Measurements from ENCODE around the gene RNF157.

Gene RNF157

GRCh38 chr17:76173474-76173873 is 66.8 kb downstream of the RNF157 start:
- Histone ChIP-seq H3K27ac (replicated peaks) (no peak overlapping the region), H3K27me3 (ENCODE audit: insufficient read depth, poor library complexity, severe bottlenecking) (no peaks in the 10 kb centered on the region), H3K4me3 (replicated peaks; ENCODE audit: insufficient read depth, low read length) (no peak overlapping the region)
- no peak for TF ChIP-seq GABPA (IDR thresholded peaks at IDR 0.05; ENCODE audit: low read depth)
- TF ChIP-seq, protein P1, sequence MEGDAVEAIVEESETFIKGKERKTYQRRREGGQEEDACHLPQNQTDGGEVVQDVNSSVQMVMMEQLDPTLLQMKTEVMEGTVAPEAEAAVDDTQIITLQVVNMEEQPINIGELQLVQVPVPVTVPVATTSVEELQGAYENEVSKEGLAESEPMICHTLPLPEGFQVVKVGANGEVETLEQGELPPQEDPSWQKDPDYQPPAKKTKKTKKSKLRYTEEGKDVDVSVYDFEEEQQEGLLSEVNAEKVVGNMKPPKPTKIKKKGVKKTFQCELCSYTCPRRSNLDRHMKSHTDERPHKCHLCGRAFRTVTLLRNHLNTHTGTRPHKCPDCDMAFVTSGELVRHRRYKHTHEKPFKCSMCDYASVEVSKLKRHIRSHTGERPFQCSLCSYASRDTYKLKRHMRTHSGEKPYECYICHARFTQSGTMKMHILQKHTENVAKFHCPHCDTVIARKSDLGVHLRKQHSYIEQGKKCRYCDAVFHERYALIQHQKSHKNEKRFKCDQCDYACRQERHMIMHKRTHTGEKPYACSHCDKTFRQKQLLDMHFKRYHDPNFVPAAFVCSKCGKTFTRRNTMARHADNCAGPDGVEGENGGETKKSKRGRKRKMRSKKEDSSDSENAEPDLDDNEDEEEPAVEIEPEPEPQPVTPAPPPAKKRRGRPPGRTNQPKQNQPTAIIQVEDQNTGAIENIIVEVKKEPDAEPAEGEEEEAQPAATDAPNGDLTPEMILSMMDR (IDR thresholded peaks at IDR 0.05; ENCODE audit: insufficient read depth, low read length): no peak
- TF ChIP-seq, protein P2, sequence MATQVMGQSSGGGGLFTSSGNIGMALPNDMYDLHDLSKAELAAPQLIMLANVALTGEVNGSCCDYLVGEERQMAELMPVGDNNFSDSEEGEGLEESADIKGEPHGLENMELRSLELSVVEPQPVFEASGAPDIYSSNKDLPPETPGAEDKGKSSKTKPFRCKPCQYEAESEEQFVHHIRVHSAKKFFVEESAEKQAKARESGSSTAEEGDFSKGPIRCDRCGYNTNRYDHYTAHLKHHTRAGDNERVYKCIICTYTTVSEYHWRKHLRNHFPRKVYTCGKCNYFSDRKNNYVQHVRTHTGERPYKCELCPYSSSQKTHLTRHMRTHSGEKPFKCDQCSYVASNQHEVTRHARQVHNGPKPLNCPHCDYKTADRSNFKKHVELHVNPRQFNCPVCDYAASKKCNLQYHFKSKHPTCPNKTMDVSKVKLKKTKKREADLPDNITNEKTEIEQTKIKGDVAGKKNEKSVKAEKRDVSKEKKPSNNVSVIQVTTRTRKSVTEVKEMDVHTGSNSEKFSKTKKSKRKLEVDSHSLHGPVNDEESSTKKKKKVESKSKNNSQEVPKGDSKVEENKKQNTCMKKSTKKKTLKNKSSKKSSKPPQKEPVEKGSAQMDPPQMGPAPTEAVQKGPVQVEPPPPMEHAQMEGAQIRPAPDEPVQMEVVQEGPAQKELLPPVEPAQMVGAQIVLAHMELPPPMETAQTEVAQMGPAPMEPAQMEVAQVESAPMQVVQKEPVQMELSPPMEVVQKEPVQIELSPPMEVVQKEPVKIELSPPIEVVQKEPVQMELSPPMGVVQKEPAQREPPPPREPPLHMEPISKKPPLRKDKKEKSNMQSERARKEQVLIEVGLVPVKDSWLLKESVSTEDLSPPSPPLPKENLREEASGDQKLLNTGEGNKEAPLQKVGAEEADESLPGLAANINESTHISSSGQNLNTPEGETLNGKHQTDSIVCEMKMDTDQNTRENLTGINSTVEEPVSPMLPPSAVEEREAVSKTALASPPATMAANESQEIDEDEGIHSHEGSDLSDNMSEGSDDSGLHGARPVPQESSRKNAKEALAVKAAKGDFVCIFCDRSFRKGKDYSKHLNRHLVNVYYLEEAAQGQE (IDR thresholded peaks at IDR 0.05; ENCODE audit: insufficient replicate concordance, low read depth): no peak
- no peak for TF ChIP-seq SPI1 (IDR thresholded peaks at IDR 0.05; ENCODE audit: borderline replicate concordance, low read depth)
- TF ChIP-seq POLR2AphosphoS5 (IDR thresholded peaks at IDR 0.05; ENCODE audit: low read depth): no peak
- DNase-seq (ENCODE audit: low read depth in 1 of 2, low spot score in 1 of 2): no peak

- H3K27me3 ChIP-seq (ENCODE audit: insufficient read depth, poor library complexity, severe bottlenecking): no peaks in the 10 kb centered on the region
- no peak overlapping the region for H3K4me3 ChIP-seq (replicated peaks; ENCODE audit: insufficient read depth, low read length)
- TF ChIP-seq POLR2AphosphoS5 (IDR thresholded peaks at IDR 0.05; ENCODE audit: low read depth) (no peak), SPI1 (IDR thresholded peaks at IDR 0.05; ENCODE audit: borderline replicate concordance, low read depth) (no peak), GABPA (IDR thresholded peaks at IDR 0.05; ENCODE audit: low read depth) (no peak)
- TF ChIP-seq, protein P1 (IDR thresholded peaks at IDR 0.05; ENCODE audit: insufficient read depth, low read length): no peak
- TF ChIP-seq, protein P2 (IDR thresholded peaks at IDR 0.05; ENCODE audit: insufficient replicate concordance, low read depth): no peak
- H3K27ac ChIP-seq (replicated peaks): no peak overlapping the region
- DNase-seq (ENCODE audit: low read depth in 1 of 2, low spot score in 1 of 2): no peak
These were observed 68.6 kb downstream of the RNF157 start for GRCh38 chr17:76171706-76172105.

- Histone ChIP-seq H3K27me3 (ENCODE audit: insufficient read depth, poor library complexity, severe bottlenecking) (no peaks in the 10 kb centered on the region), H3K4me3 (replicated peaks; ENCODE audit: insufficient read depth, low read length) (no peak overlapping the region), H3K27ac (replicated peaks) (no peak overlapping the region)
- TF ChIP-seq SPI1 (IDR thresholded peaks at IDR 0.05; ENCODE audit: borderline replicate concordance, low read depth) (no peak), GABPA (IDR thresholded peaks at IDR 0.05; ENCODE audit: low read depth) (no peak), POLR2AphosphoS5 (IDR thresholded peaks at IDR 0.05; ENCODE audit: low read depth) (no peak)
- TF ChIP-seq, protein P1 (IDR thresholded peaks at IDR 0.05; ENCODE audit: insufficient read depth, low read length): no peak
- TF ChIP-seq, protein P2 (IDR thresholded peaks at IDR 0.05; ENCODE audit: insufficient replicate concordance, low read depth): no peak
- no peak for DNase-seq (ENCODE audit: low read depth in 1 of 2, low spot score in 1 of 2)
These were observed 70.2 kb downstream of the RNF157 start for GRCh38 chr17:76170114-76170513.

Data from HL-60 (cell line).